ENCODE data around the gene AGO3. TPM values are rescaled to one million over a fixed set of nuclear protein-coding genes. Genes with fewer than 3 reads are reported as not detected.
A peak's percentile ranks its signal among the peaks of the same experiment; 100 is the strongest.

Gene AGO3
- polyA plus RNA-seq (2011; rRNA removed) (14.7 and 19.8 TPM in 2 replicates), polyA plus RNA-seq (2017; fragmentation: RNase III; extraction: RNeasy Plus Mini Kit Qiagen cat#74134 plus additional on column Dnase treatment) (3.8 to 4.3 TPM (median 4.3 TPM) in 3 replicates), polyA minus RNA-seq (2011; rRNA and poly(A)+ RNA removed) (49.1 and 60.3 TPM in 2 replicates)
- polyA plus RNA-seq (2012; cell fraction: cytosol; rRNA removed) = 4.9 and 5.5 TPM in 2 replicates
- 5.1 TPM in 2 replicates for polyA plus RNA-seq (2012; cell fraction: nucleus; rRNA removed)

DNA sequence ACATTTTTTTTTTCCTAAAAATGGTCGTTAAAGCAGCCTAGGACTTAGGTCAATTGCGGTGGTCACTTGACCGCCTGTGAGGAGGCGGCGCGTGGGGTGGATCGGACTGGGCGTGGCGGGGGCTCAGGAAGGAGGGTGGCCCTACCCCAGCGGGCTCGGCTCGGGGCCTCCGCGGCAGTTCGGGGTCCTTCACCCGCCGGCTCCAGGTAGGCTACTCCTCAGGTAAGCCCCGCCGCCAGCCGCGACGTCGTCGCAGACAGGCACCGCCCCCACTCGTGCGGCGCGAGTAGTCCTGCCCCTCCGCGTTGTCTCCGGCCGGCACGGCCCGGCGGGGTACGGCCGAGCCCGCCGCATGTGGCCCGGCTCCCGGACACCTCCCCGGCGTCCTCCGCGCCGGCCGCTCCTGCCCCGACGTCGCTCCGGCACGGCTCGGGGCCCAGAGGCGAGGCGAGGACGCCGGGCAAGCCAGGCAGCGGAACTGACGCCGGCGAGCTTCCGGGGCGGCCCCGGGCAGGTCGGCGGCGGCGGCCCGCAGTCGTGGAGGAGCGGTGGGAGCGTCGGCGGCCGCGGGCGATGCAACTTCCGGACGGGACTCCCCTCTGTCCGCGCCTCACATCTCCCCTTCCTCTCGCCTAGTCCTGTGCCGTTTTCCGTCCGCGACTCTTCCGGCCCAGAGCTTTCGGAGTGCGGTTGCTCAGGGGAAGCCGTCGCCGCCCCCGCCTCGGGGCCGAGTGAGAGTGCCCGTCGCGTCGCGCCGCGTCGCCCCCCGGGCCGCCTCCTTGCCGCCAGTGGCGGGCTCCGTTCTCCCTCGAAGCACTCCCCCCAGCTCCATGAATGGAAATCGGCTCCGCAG is at the start of gene AGO3:
AGO3 (plus strand) TSS at position 513 of the 853 bp plus-strand sequence; CDS start at position 835, 322 bp downstream.
- WGBS (ENCODE audit: missing lambda C conversion rate) = 4% methylated on average over 13 of the region's 112 CpGs
- CTCF ChIA-PET = interaction anchor here (0.9 to 1.3 kb wide), 3 partner anchors 34 to 197 kb away, joined by 3 read pairs; partner anchors contain the start of gene AGO1
- Histone ChIP-seq H3K4me2 (peak within 1 kb of the TSS; percentile 92), H3K9me3 (no peaks in the 10 kb centered on the region), H3K4me1 (peaks cover 23% of the 10 kb centered on the region; the same call in 2 of the 3 replicates), H3K27ac (peak within 1 kb of the TSS; percentile 97 to 99), H3K4me3 (peak within 1 kb of the TSS; percentile 60)
- FAIRE-seq (no peak), ATAC-seq (peak; percentile 91 to 93), DNase-seq (ENCODE audit: low read depth in 1 of 2, low spot score in 1 of 2) (peak; percentile 64 to 81)
- POLR2A ChIA-PET = interaction anchor here (0.6 to 1.6 kb wide), 9 partner anchors 8 to 183 kb away, joined by 3 to 6 read pairs (median 4); no protein-coding TSS in a partner anchor
- 0 out of 2 replicates have a peak, but pooled peaks have one; percentile 46 for TF ChIP-seq PBX3 (IDR thresholded peaks at IDR 0.05)
- peak; percentile 70 for TF ChIP-seq POLR2A (IDR thresholded peaks at IDR 0.05; ENCODE audit: low read length)
- TF ChIP-seq HOXB5 (CRISPR knock-in tag; IDR thresholded peaks at IDR 0.05) = no peak
- TF ChIP-seq, protein P1, sequence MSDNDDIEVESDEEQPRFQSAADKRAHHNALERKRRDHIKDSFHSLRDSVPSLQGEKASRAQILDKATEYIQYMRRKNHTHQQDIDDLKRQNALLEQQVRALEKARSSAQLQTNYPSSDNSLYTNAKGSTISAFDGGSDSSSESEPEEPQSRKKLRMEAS (IDR thresholded peaks at IDR 0.05) = peak; percentile 31; the same call in 1 of the 2 replicates
- peak; percentile 77; the same call in 2 of the 3 replicates for TF ChIP-seq BCL3 (IDR thresholded peaks at IDR 0.05)
- TF ChIP-seq NFE2L2 (conservative IDR thresholded peaks at IDR 0.05; ENCODE audit: low read length) = no peak
- peak; percentile 65 to 86; a peak in 3 of 5 replicates for TF ChIP-seq JUN (IDR thresholded peaks at IDR 0.05)
- TF ChIP-seq CBX2 (IDR thresholded peaks at IDR 0.05; ENCODE audit: borderline replicate concordance, low read depth) = no peak
- peak; percentile 71 for TF ChIP-seq PHF8 (IDR thresholded peaks at IDR 0.05; ENCODE audit: borderline replicate concordance, low read depth)

GRCh38 chr1:35881850-35882273 is 49.0 kb upstream of the AGO3 start:
- TF ChIP-seq REST (IDR thresholded peaks at IDR 0.05) (peak; percentile 22; the same call in 1 of the 2 replicates), SREBF2 (IDR thresholded peaks at IDR 0.05) (no peak)
- ChIA-PET POLR2A (no interaction called here), CTCF (interaction anchor here (0.5 to 3.1 kb wide), 7 partner anchors 8 to 81 kb away, joined by 3 to 25 read pairs (median 7); no protein-coding TSS in a partner anchor)
- H3K4me3 ChIP-seq = no peak overlapping the region
- ATAC-seq = no peak
- no peak for DNase-seq (ENCODE audit: low read depth in 1 of 2, low spot score in 1 of 2)
- peaks cover 19% of the 10 kb centered on the region; the same call in 2 of the 3 replicates for H3K4me1 ChIP-seq
- no peak for FAIRE-seq
- H3K27ac ChIP-seq = no peak overlapping the region
- H3K9me3 ChIP-seq = no peaks in the 10 kb centered on the region
- no peak overlapping the region for H3K4me2 ChIP-seq
- WGBS (ENCODE audit: missing lambda C conversion rate) = 56% methylated on average over 4 of the region's 4 CpGs

GRCh38 chr1:35882586-35882944 is 48.3 kb upstream of the AGO3 start:
- FAIRE-seq = no peak
- Histone ChIP-seq H3K4me1 (peaks cover 24% of the 10 kb centered on the region; the same call in 2 of the 3 replicates), H3K9me3 (no peaks in the 10 kb centered on the region), H3K4me3 (no peak overlapping the region; the same call in 2 of the 3 replicates), H3K27ac (no peak overlapping the region), H3K4me2 (peak overlapping the region; percentile 69)
- no peak for DNase-seq (ENCODE audit: low read depth in 1 of 2, low spot score in 1 of 2)
- TF ChIP-seq BCL3 (IDR thresholded peaks at IDR 0.05) = 0 out of 3 replicates have a peak, but pooled peaks have one; percentile 4
- TF ChIP-seq, protein P2, sequence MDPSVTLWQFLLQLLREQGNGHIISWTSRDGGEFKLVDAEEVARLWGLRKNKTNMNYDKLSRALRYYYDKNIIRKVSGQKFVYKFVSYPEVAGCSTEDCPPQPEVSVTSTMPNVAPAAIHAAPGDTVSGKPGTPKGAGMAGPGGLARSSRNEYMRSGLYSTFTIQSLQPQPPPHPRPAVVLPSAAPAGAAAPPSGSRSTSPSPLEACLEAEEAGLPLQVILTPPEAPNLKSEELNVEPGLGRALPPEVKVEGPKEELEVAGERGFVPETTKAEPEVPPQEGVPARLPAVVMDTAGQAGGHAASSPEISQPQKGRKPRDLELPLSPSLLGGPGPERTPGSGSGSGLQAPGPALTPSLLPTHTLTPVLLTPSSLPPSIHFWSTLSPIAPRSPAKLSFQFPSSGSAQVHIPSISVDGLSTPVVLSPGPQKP (IDR thresholded peaks at IDR 0.05; ENCODE audit: low read depth, low read length) = no peak
- no peak for TF ChIP-seq JUN (IDR thresholded peaks at IDR 0.05)
- TF ChIP-seq NFE2L2 (conservative IDR thresholded peaks at IDR 0.05; ENCODE audit: low read length) = no peak
- TF ChIP-seq EP300 (IDR thresholded peaks at IDR 0.05) = no peak
- ChIA-PET CTCF (interaction anchor here (0.5 to 3.1 kb wide), 14 partner anchors 9 to 1766 kb away, joined by 3 to 25 read pairs (median 4); no protein-coding TSS in a partner anchor), POLR2A (no interaction called here)
- 56% methylated on average over 16 of the region's 16 CpGs for WGBS (ENCODE audit: missing lambda C conversion rate)
- peak; percentile 22 to 38; a peak in 4 of 6 replicates for ATAC-seq
